ENCODE data around the gene MAP2.
"Not testable (repeated sequence)": the region's sequence is repeated elsewhere in the genome, so short reads cannot be mapped to it uniquely, and the experiment has no call there.

The MAP2 gene

GRCh38 chr2:209473930-209474419 lies 50.1 kb downstream of the MAP2 start:
- peak; percentile 94 to 96 for DNase-seq (ENCODE audit: low read depth in 2 of 2)

- DNase-seq (ENCODE audit: low read depth in 2 of 2) = no peak
Measured at GRCh38 chr2:209474960-209475359, 51.1 kb downstream of the MAP2 start.

GRCh38 chr2:209476367-209477208 lies 52.7 kb downstream of the MAP2 start:
- DNase-seq (ENCODE audit: low read depth in 2 of 2) = no peak

GRCh38 chr2:209492296-209492695 lies 68.4 kb downstream of the MAP2 start:
- not testable (repeated sequence) for DNase-seq (ENCODE audit: low read depth in 2 of 2)

- not testable (repeated sequence) for DNase-seq (ENCODE audit: low read depth in 2 of 2)
Measured at GRCh38 chr2:209495068-209495620, 71.3 kb downstream of the MAP2 start.

- DNase-seq (ENCODE audit: low read depth in 2 of 2) = peak; percentile 85 to 87
Measured at GRCh38 chr2:209495855-209496585, 72.2 kb downstream of the MAP2 start.

- DNase-seq (ENCODE audit: low read depth in 2 of 2) = no peak
Measured at GRCh38 chr2:209496586-209496982, 72.7 kb downstream of the MAP2 start.

GRCh38 chr2:209498614-209499013 lies 74.8 kb downstream of the MAP2 start:
- no peak for DNase-seq (ENCODE audit: low read depth in 2 of 2)

- no peak for DNase-seq (ENCODE audit: low read depth in 2 of 2)
Measured at GRCh38 chr2:209499069-209499468, 75.2 kb downstream of the MAP2 start.

GRCh38 chr2:209501579-209501978 lies 77.7 kb downstream of the MAP2 start:
- no peak for DNase-seq (ENCODE audit: low read depth in 2 of 2)

GRCh38 chr2:209505410-209505809 lies 81.6 kb downstream of the MAP2 start:
- DNase-seq (ENCODE audit: low read depth in 2 of 2) = no peak

- DNase-seq (ENCODE audit: low read depth in 2 of 2) = no peak
Measured at GRCh38 chr2:209508255-209508654, 84.4 kb downstream of the MAP2 start.

GRCh38 chr2:209511637-209512036 lies 87.8 kb downstream of the MAP2 start:
- DNase-seq (ENCODE audit: low read depth in 2 of 2) = no peak

- no peak for DNase-seq (ENCODE audit: low read depth in 2 of 2)
Measured at GRCh38 chr2:209512971-209513370, 89.1 kb downstream of the MAP2 start.

- DNase-seq (ENCODE audit: low read depth in 2 of 2) = no peak
Measured at GRCh38 chr2:209517436-209517835, 93.6 kb downstream of the MAP2 start.

GRCh38 chr2:209519271-209519670 lies 95.4 kb downstream of the MAP2 start:
- DNase-seq (ENCODE audit: low read depth in 2 of 2) = no peak

- no peak for DNase-seq (ENCODE audit: low read depth in 2 of 2)
Measured at GRCh38 chr2:209519906-209520305, 96.1 kb downstream of the MAP2 start.

GRCh38 chr2:209523041-209523740 lies 99.3 kb downstream of the MAP2 start:
- no peak for DNase-seq (ENCODE audit: low read depth in 2 of 2)

GRCh38 chr2:209523867-209524266 lies 100.0 kb downstream of the MAP2 start:
- DNase-seq (ENCODE audit: low read depth in 2 of 2) = no peak

GRCh38 chr2:209525331-209525730 lies 101.5 kb downstream of the MAP2 start:
- no peak for DNase-seq (ENCODE audit: low read depth in 2 of 2)

GRCh38 chr2:209525834-209526281 lies 102.0 kb downstream of the MAP2 start:
- peak; percentile 76 to 83 for DNase-seq (ENCODE audit: low read depth in 2 of 2)

GRCh38 chr2:209526561-209526960 lies 102.7 kb downstream of the MAP2 start:
- DNase-seq (ENCODE audit: low read depth in 2 of 2) = no peak

Data from fibroblast of skin of left biceps (primary cell).